ENCODE measurements around the gene ANKRD33.
A peak's percentile ranks its signal among the peaks of the same experiment; 100 is the strongest.
"Not testable (repeated sequence)": the region's sequence is repeated elsewhere in the genome, so short reads cannot be mapped to it uniquely, and the experiment has no call there.

The ANKRD33 gene

GRCh38 chr12:51883998-51884675 is 3.8 kb upstream of the ANKRD33 start:
- TF ChIP-seq CTCF (IDR thresholded peaks at IDR 0.05; ENCODE audit: extremely low read depth, missing control alignments): no peak
- DNase-seq (ENCODE audit: low spot score): no peak

- no peak for TF ChIP-seq CTCF (IDR thresholded peaks at IDR 0.05; ENCODE audit: extremely low read depth, missing control alignments)
- DNase-seq (ENCODE audit: low spot score): no peak
These were observed 3.1 kb upstream of the ANKRD33 start for GRCh38 chr12:51884676-51885229.

GRCh38 chr12:51885294-51886020 is 2.4 kb upstream of the ANKRD33 start:
- DNase-seq (ENCODE audit: low spot score): not testable (repeated sequence)

- peak; percentile 48 for DNase-seq (ENCODE audit: low spot score)
- TF ChIP-seq CTCF (IDR thresholded peaks at IDR 0.05; ENCODE audit: extremely low read depth, missing control alignments): no peak
These were observed 1.7 kb upstream of the ANKRD33 start for GRCh38 chr12:51886021-51886710.

- TF ChIP-seq CTCF (IDR thresholded peaks at IDR 0.05; ENCODE audit: extremely low read depth, missing control alignments): no peak
- DNase-seq (ENCODE audit: low spot score): no peak
These were observed 663 bp downstream of the ANKRD33 start for GRCh38 chr12:51888316-51889215.

- DNase-seq (ENCODE audit: low spot score): no peak
- no peak for TF ChIP-seq CTCF (IDR thresholded peaks at IDR 0.05; ENCODE audit: extremely low read depth, missing control alignments)
These were observed 1.6 kb downstream of the ANKRD33 start for GRCh38 chr12:51889216-51890132.

All from GM20000 (cell line).